HCT116 (cell line): Measurements from ENCODE around the gene FHOD3.

Experiments
- ATF3 ChIP-seq: IDR thresholded peaks from 2 replicates; pipeline ENCODE4 v1.6.1; 2012
- CBX3 ChIP-seq: IDR thresholded peaks from 2 replicates; pipeline ENCODE4 v1.6.1; 2012; ENCODE audit warnings: low read depth
- CTCF ChIP-seq, 3 experiments: fragments of 200-600 bp in 1 of 3; sonication (generic) in 1 of 3; IDR thresholded peaks in 2 of 3; conservative IDR thresholded peaks in 1 of 3; 2 replicates each; pipeline ENCODE4 v1.5.1; 2012 to 2017; ENCODE audit warnings: low read depth in 2 of 3, low read length in 2 of 3, antibody characterized with exemption in 1 of 3, borderline replicate concordance in 1 of 3, control low read depth in 1 of 3, mild to moderate bottlenecking in 1 of 3, mixed read lengths in 1 of 3, mixed run types in 1 of 3, moderate library complexity in 1 of 3; ENCODE audit not compliant: insufficient read depth in 1 of 3
- EZH2 ChIP-seq: fragments of 200-600 bp; sonication (generic); IDR thresholded peaks from 2 replicates; pipeline ENCODE4 v1.6.1; 2017; ENCODE audit warnings: antibody characterized with exemption, mixed run types
- MAX ChIP-seq: IDR thresholded peaks from 2 replicates; pipeline ENCODE4 v1.6.1; 2012
- POLR2A ChIP-seq: IDR thresholded peaks from 2 replicates; pipeline ENCODE4 v1.7.0; 2011; ENCODE audit warnings: borderline replicate concordance; ENCODE audit not compliant: insufficient read depth, insufficient read length; ENCODE audit errors: extremely low read depth
- POLR2AphosphoS5 ChIP-seq: IDR thresholded peaks from 2 replicates; pipeline ENCODE4 v1.6.1; 2011; ENCODE audit warnings: mild to moderate bottlenecking, low read depth, low read length, moderate library complexity
- RAD21 ChIP-seq: IDR thresholded peaks from 2 replicates; pipeline ENCODE4 v1.6.1; 2012; ENCODE audit warnings: low read depth, mild to moderate bottlenecking
- YY1 ChIP-seq: IDR thresholded peaks from 2 replicates; pipeline ENCODE4 v1.6.1; 2011; ENCODE audit warnings: low read length, low read depth, moderate library complexity, mild to moderate bottlenecking; ENCODE audit not compliant: insufficient replicate concordance; ENCODE audit errors: extremely low read depth

GRCh38 chr18:36457683-36458082 lies 160.2 kb downstream of the FHOD3 start:
- TF ChIP-seq CTCF (IDR thresholded peaks at IDR 0.05 in 2 of 3, conservative IDR thresholded peaks at IDR 0.05 in 1 of 3; ENCODE audit: borderline replicate concordance in 1 of 3, insufficient read depth in 1 of 3, low read depth in 2 of 3, low read length in 2 of 3) (no peak), CBX3 (no peak), MAX (no peak), EZH2 (no peak), POLR2A (no peak), YY1 (no peak), ATF3 (no peak), RAD21 (no peak), POLR2AphosphoS5 (no peak)
